Adipose tissue (tissue), 3 donors: Measurements from ENCODE around the gene ZNF19. TPM values are rescaled to one million over a fixed set of nuclear protein-coding genes. Genes with fewer than 3 reads are reported as not detected.
A peak's percentile ranks its signal among the peaks of the same experiment; 100 is the strongest.

Experiments
- H3K27ac ChIP-seq: one replicate; pipeline ENCODE4 v1.5.1; 2013; ENCODE audit warnings: low read depth, low read length
- WGBS, 3 donors: extraction: QIAGEN DNeasy Blood & Tissue Kit; methylation state at CpG; one replicate each; pipeline ENCODE4 v1.1.7; 2013; 5-methylcytosine and 5-hydroxymethylcytosine counted together
- polyA plus RNA-seq, 3 donors: library from polyadenylated mRNA; stranded (reverse); fragments of 200-250 nt; gene quantifications; one replicate each; pipeline ENCODE4 v1.2.3, GENCODE V29; 2013
- donor health status: healthy with polysubstance abuse.
- donor health status: Bipolar disorder and iron deficiency.
- donor health status: healthy.

ZNF19 gene
- polyA plus RNA-seq, 3 donors, result 1.4 to 2.2 (median 2.0) TPM

GRCh38 chr16:71498031-71498430 lies 8.9 kb upstream of the ZNF19 start:
- H3K27ac ChIP-seq, result no peak overlapping the region
- 80 to 88% (median 84%) methylated on average over 3 of the region's 3 CpGs for WGBS, 3 donors

GRCh38 chr16:71493213-71493612 lies 4.1 kb upstream of the ZNF19 start:
- WGBS, 3 donors, result 71 to 84% (median 74%) methylated on average over 3 of the region's 3 CpGs
- no peak overlapping the region for H3K27ac ChIP-seq

GRCh38 chr16:71492786-71493185 lies 3.7 kb upstream of the ZNF19 start:
- no peak overlapping the region for H3K27ac ChIP-seq
- 70 to 77% (median 72%) methylated on average over 2 of the region's 2 CpGs for WGBS, 3 donors

- WGBS, 3 donors, result 62 to 70% (median 66%) methylated on average over 3 of the region's 3 CpGs
- H3K27ac ChIP-seq, result no peak overlapping the region
Measured at GRCh38 chr16:71491054-71491453, 1.9 kb upstream of the ZNF19 start.

GRCh38 chr16:71490361-71490760 lies 1.2 kb upstream of the ZNF19 start:
- no peak overlapping the region for H3K27ac ChIP-seq

- H3K27ac ChIP-seq, result peak overlapping the region; percentile 89
- WGBS, 3 donors, result 0 to 1% (median 1%) methylated on average over 42 to 44 of the region's 44 CpGs
Measured at GRCh38 chr16:71484006-71484893, 4.9 kb downstream of the ZNF19 start.

- H3K27ac ChIP-seq, result no peak overlapping the region
- WGBS, 3 donors, result 84 to 90% (median 87%) methylated on average over 5 of the region's 5 CpGs
Measured at GRCh38 chr16:71482569-71482968, 6.6 kb downstream of the ZNF19 start.

GRCh38 chr16:71480956-71481355 lies 8.2 kb downstream of the ZNF19 start:
- H3K27ac ChIP-seq, result no peak overlapping the region
- WGBS, 3 donors, result 93 to 98% (median 97%) methylated on average over 2 of the region's 2 CpGs

- no peak overlapping the region for H3K27ac ChIP-seq
- 46 to 61% (median 49%) methylated on average over 3 of the region's 3 CpGs for WGBS, 3 donors
Measured at GRCh38 chr16:71479420-71479819, 9.7 kb downstream of the ZNF19 start.

GRCh38 chr16:71476457-71477124 lies 12.5 kb downstream of the ZNF19 start:
- no peak overlapping the region for H3K27ac ChIP-seq
- 91 to 96% (median 93%) methylated on average over 4 of the region's 4 CpGs for WGBS, 3 donors

- WGBS, 3 donors, result 85 to 91% (median 90%) methylated on average over 3 of the region's 3 CpGs
- H3K27ac ChIP-seq, result no peak overlapping the region
Measured at GRCh38 chr16:71474864-71475263, 14.3 kb downstream of the ZNF19 start.

- 93 to 98% (median 95%) methylated on average over 5 of the region's 5 CpGs for WGBS, 3 donors
- H3K27ac ChIP-seq, result no peak overlapping the region
Measured at GRCh38 chr16:71473891-71474290, 15.2 kb downstream of the ZNF19 start.

- no peak overlapping the region for H3K27ac ChIP-seq
- WGBS, 3 donors, result 91 to 93% (median 92%) methylated on average over 2 of the region's 2 CpGs
Measured at GRCh38 chr16:71472931-71473330, 16.2 kb downstream of the ZNF19 start.

GRCh38 chr16:71472051-71472450 lies 17.1 kb downstream of the ZNF19 start:
- 70 to 80% (median 73%) methylated on average over 2 of the region's 2 CpGs for WGBS, 3 donors
- no peak overlapping the region for H3K27ac ChIP-seq

- no peak overlapping the region for H3K27ac ChIP-seq
- WGBS, 3 donors, result 27 to 32% (median 31%) methylated on average over 9 of the region's 9 CpGs
Measured at GRCh38 chr16:71467810-71468209, 21.3 kb downstream of the ZNF19 start.

GRCh38 chr16:71464231-71464630 lies 24.9 kb downstream of the ZNF19 start:
- 55 to 67% (median 56%) methylated on average over 1 of the region's 1 CpG for WGBS, 3 donors
- no peak overlapping the region for H3K27ac ChIP-seq

GRCh38 chr16:71461686-71462648 lies 27.2 kb downstream of the ZNF19 start, which contains the start of gene ZNF23:
Gene ZNF23, minus strand, starts transcription at chr16:71462247. Its CDS starts 5,451 bp downstream, at chr16:71456796.
- H3K27ac ChIP-seq, result peak within 1 kb of the TSS; percentile 72
- WGBS, 3 donors, result 0% methylated on average over 50 to 52 of the region's 52 CpGs

GRCh38 chr16:71460941-71461340 lies 28.2 kb downstream of the ZNF19 start:
- no peak overlapping the region for H3K27ac ChIP-seq

More at GRCh38 chr16:71460941-71461340, 28.2 kb downstream of the ZNF19 start:
- WGBS, 3 donors, result 96 to 98% (median 97%) methylated on average over 1 of the region's 1 CpG
